Omental fat pad (tissue), 4 donors: ENCODE results near the gene PLSCR4. TPM values are rescaled to one million over a fixed set of nuclear protein-coding genes. Genes with fewer than 3 reads are reported as not detected.

Source experiments
- ATAC-seq: fragments of 150-250 bp; one replicate; pipeline ENCODE4 v1.9.1; 2016; ENCODE audit warnings: mild to moderate bottlenecking, moderate library complexity; ENCODE audit not compliant: low FRiP score
- DNase-seq: peaks from one replicate; pipeline ENCODE4 v3.0.0-alpha.2; 2019; ENCODE audit warnings: low spot score
- total RNA-seq, 4 donors: library from RNA; depleted of rRNA; stranded (reverse); fragments of >200 nt; gene quantifications; one replicate each; pipeline ENCODE4 v1.1.0, GENCODE V29; 2016
- TF ChIP-seq, protein P1 (sequence below), 3 donors: fragments of 450-650 bp; IDR thresholded peaks; one replicate each; pipeline ENCODE4 v1.5.1; 2016 to 2017; ENCODE audit warnings: antibody characterized with exemption in 3 of 3, mild to moderate bottlenecking in 3 of 3, moderate library complexity in 2 of 3

PLSCR4 gene
- total RNA-seq, 4 donors from 2014 or later, result 84.7 to 191 (median 91.7) TPM

DNA sequence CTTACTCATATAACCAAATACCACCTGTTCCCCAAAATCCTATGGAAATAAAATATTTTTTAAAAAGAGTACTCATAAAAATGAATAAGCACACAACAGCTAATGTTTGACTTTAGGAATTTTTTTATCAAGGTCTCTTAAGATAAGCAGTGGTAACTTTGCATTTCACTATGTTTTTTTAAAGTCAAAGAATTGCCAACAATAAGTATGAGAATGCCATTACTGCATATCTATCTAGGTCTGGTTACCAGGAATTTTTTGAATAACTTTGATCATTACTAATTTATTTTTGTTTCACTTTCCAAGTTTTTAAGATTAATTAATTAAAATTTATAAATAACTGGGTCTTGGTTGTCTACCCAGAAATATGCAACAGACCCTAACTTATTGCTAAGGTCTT is 41.5 kb downstream of the PLSCR4 start:
- ATAC-seq, result no peak
- DNase-seq, result no peak
- TF ChIP-seq, protein P1, sequence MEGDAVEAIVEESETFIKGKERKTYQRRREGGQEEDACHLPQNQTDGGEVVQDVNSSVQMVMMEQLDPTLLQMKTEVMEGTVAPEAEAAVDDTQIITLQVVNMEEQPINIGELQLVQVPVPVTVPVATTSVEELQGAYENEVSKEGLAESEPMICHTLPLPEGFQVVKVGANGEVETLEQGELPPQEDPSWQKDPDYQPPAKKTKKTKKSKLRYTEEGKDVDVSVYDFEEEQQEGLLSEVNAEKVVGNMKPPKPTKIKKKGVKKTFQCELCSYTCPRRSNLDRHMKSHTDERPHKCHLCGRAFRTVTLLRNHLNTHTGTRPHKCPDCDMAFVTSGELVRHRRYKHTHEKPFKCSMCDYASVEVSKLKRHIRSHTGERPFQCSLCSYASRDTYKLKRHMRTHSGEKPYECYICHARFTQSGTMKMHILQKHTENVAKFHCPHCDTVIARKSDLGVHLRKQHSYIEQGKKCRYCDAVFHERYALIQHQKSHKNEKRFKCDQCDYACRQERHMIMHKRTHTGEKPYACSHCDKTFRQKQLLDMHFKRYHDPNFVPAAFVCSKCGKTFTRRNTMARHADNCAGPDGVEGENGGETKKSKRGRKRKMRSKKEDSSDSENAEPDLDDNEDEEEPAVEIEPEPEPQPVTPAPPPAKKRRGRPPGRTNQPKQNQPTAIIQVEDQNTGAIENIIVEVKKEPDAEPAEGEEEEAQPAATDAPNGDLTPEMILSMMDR (IDR thresholded peaks at IDR 0.05), result no peak

DNA sequence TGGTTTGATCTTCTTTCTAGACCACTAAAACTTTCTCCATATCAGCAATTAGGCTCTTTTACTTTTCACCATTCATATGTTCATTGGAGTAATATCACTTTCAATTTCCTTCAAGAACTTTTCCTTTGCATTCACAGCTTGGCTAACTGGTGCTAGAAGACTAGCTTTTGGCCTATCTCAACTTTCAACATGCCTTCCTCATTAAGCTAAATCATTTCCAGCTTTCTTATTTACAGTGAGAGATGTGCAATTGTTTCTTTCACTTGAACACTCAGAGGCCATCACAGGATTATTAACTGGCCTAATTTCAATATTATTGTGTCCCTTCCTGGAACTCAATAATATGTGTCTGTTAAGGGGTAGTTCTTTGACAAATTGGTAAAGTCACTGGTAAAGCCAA is 47.1 kb downstream of the PLSCR4 start:
- TF ChIP-seq, protein P1 (IDR thresholded peaks at IDR 0.05), result no peak
- no peak for ATAC-seq
- no peak for DNase-seq

DNA sequence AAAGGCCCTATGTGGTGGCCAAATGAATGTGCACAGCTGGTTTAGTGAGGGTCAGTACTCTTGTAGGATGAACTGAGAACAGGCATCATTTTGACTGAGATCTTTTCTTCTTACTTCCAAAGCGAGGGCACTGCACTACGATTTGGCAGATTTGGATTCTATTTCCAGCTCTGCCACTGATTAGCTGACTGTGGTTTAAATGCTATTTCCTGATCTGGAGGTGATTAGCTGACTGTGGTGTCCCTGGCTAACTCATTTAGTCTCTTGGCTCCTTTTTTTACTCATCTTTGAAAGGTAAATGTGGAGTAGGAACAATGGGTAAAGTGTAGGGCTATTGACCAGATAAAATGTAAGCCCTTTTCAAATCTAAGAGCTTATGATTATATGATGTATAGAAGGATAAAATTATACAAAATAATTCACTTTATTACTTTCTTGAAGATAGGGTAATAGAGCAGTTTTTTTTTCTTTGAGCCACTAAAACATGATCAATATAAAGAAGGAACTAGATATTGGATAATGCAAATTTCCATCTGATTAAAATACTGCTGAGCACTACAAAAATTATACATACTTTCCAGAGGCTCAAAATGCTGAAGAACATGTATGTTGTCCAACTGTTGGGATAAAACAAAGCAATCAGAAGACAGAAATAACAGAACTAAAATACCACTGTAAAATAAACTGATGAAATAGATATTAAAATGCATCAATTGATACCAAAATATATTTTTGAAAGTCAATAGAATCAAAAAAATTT is 50.3 kb downstream of the PLSCR4 start:
- TF ChIP-seq, protein P1 (IDR thresholded peaks at IDR 0.05), result no peak
- DNase-seq (no peak), ATAC-seq (no peak)

DNA sequence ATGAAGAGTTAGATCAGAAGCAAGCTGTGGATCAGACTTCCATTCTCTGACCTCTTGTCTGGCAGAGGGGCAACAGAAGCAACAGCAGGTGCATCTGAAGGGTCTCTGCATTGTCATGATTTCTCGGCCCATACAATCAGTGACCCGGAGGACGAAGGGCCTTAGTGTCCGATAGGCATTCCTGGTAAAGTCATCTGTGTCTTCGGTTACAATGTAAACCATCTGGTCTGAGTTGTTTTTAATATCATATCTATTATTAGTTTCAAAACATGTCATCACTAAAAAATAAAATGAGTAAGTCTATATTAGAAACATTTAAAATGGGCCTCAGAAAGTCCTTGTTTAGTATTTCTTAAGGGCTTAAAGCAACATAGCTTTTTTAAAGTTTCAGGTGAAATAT is 51.1 kb downstream of the PLSCR4 start:
- no peak for ATAC-seq
- TF ChIP-seq, protein P1 (IDR thresholded peaks at IDR 0.05), result no peak

DNA sequence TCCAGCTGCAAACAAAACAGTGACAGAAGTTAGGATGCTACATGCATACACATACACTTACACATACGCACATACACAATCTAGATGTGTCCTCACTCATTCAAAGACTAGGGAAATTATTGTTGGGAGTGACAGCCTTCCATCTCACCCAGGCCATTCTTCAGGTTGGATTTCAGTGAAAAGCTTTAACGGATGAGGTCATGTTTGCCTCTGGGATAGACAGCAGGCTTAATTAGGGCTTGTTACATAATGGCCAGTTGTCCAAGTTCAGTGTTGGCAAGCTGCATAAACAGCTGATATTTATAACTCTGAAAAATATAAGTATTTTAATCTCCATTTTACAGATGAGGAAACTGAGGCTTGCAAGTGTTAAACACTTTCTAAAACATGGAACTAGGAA is 54.1 kb downstream of the PLSCR4 start:
- TF ChIP-seq, protein P1 (IDR thresholded peaks at IDR 0.05), result no peak
- DNase-seq (no peak), ATAC-seq (no peak)

More for the DNA sequence above, 51.1 kb downstream of the PLSCR4 start:
- DNase-seq, result no peak

DNA sequence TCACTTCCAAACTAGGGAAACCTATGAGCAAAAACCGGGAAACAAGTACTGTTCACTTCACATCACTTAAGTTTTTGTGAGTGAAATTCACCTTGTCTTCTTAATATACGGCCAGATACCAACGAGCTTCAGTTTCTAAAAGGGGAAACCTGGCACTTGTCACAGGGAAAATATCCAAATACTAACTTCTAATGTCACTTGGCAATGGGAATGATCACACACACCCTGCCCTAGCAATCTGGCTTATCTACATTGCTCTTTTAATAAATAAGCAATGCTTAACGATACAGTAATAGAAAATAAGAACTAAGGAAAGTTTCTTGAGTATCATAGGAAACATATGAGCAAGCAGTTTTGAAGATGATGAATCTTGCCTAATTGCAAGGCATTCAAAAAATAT is 55.3 kb downstream of the PLSCR4 start:
- ATAC-seq (peak; percentile 19), DNase-seq (no peak)
- TF ChIP-seq, protein P1 (IDR thresholded peaks at IDR 0.05), result no peak

DNA sequence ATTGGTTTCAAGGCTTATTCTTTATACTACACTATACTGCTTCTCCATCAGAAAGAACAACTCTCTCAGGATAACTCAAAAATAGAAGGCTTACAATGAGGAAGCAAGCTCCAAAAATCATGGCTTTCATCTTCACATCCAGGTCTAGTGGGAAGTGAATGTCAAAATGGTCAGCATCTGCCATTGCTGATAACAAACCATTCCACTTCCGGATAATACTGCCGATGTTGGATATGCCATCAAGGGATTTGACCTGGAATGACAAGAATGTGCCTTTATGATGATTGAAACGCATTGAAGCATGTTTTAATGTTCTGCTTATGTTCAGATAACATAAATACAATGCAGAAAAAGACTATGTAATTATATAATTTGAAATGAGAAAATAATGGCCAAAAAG is 55.9 kb downstream of the PLSCR4 start:
- no peak for DNase-seq
- no peak for ATAC-seq
- TF ChIP-seq, protein P1 (IDR thresholded peaks at IDR 0.05), result no peak
